Astrocyte of the spinal cord (primary cell): ENCODE data around the gene PPP1R8.

Experiments
- DNase-seq: peaks from one replicate; pipeline ENCODE4 v3.0.0; 2011; ENCODE audit warnings: low read depth, low spot score
- H3K4me3 ChIP-seq: 2 replicates; pipeline ENCODE4 v1.5.1; 2011; ENCODE audit warnings: low read depth, mild to moderate bottlenecking, low read length, moderate library complexity
- CTCF ChIP-seq: IDR thresholded peaks from 2 replicates; pipeline ENCODE4 v1.5.1; 2012; ENCODE audit warnings: low read depth, mild to moderate bottlenecking, low read length, inconsistent platforms
- in situ Hi-C: cut with HindIII; loops from 2 replicates; pipeline ENCODE4 v1.10.0; 2017; ENCODE audit warnings: low sequenced_read_pairs

PPP1R8 gene

GRCh38 chr1:27889506-27889905, 58.9 kb downstream of the PPP1R8 start:
- no peak for TF ChIP-seq CTCF
- DNase-seq: no peak
- in situ Hi-C loops: no loop called here
- H3K4me3 ChIP-seq: no peak overlapping the region

GRCh38 chr1:27891196-27891889, 60.8 kb downstream of the PPP1R8 start:
- DNase-seq: no peak
- no peak overlapping the region for H3K4me3 ChIP-seq
- in situ Hi-C loops: no loop called here
- TF ChIP-seq CTCF: no peak

GRCh38 chr1:27894521-27894920, 63.9 kb downstream of the PPP1R8 start:
- TF ChIP-seq CTCF: no peak
- in situ Hi-C loops: no loop called here
- no peak overlapping the region for H3K4me3 ChIP-seq
- DNase-seq: no peak
